Testis (tissue), 3 donors: Measurements from ENCODE around the gene RND1. TPM values are rescaled to one million over a fixed set of nuclear protein-coding genes. Genes with fewer than 3 reads are reported as not detected.

Experiments used
- DNase-seq: peaks from one replicate; pipeline ENCODE4 v3.0.0-alpha.2; 2019
- H3K27ac ChIP-seq, 2 donors: fragments of 200-600 bp; sonication (generic); one replicate each; pipeline ENCODE4 v1.5.1; 2019
- H3K27me3 ChIP-seq: fragments of 200-600 bp; sonication (generic); one replicate; pipeline ENCODE4 v1.5.1; 2019
- H3K36me3 ChIP-seq: fragments of 200-600 bp; sonication (generic); one replicate; pipeline ENCODE4 v1.5.1; 2017; ENCODE audit warnings: low read depth; ENCODE audit errors: missing control alignments
- H3K4me1 ChIP-seq: fragments of 200-600 bp; sonication (generic); one replicate; pipeline ENCODE4 v1.5.1; 2019
- H3K4me3 ChIP-seq, 2 donors: fragments of 200-600 bp; sonication (generic); one replicate each; pipeline ENCODE4 v1.5.1; 2017 to 2019
- H3K9me3 ChIP-seq: fragments of 200-600 bp; sonication (generic); one replicate; pipeline ENCODE4 v1.5.1; 2017
- CTCF ChIP-seq, 3 experiments: fragments of 450-650 bp in 2 of 3; fragments of 200-600 bp in 1 of 3; sonication (generic) in 1 of 3; IDR thresholded peaks; one replicate each; pipeline ENCODE4 v1.5.1; 2016 to 2019; ENCODE audit warnings: antibody characterized with exemption in 3 of 3, mild to moderate bottlenecking in 2 of 3, moderate library complexity in 1 of 3
- POLR2A ChIP-seq: fragments of 450-650 bp; IDR thresholded peaks from one replicate; pipeline ENCODE4 v1.6.1; 2017; ENCODE audit warnings: antibody characterized with exemption, mild to moderate bottlenecking, moderate library complexity
- WGBS, 2 donors: methylation state at CpG; one replicate each; pipeline ENCODE4 v1.1.5; 2018; 5-methylcytosine and 5-hydroxymethylcytosine counted together
- intact Hi-C: fragments of 100-400 bp; cut with DNase I; formaldehyde crosslinking; loops from one replicate; pipeline ENCODE4 v1.15.1; 2023; ENCODE audit warnings: low total_unique reads
- polyA plus RNA-seq: library from polyadenylated mRNA; stranded (reverse); fragments of 350-450 nt; fragmentation: Illumina TruSeq; extraction: RNeasy Lipid Tissue Mini Kit (QIAGEN cat#74804); gene quantifications from one replicate; pipeline ENCODE4 v1.2.3, GENCODE V29; 2014; ENCODE audit warnings: low read depth, low replicate concordance; ENCODE audit not compliant: insufficient read depth
- total RNA-seq, 2 donors: library from RNA; depleted of rRNA; stranded (reverse); fragments of >200 nt; gene quantifications; one replicate each; pipeline ENCODE4 v1.2.3, GENCODE V29; 2016

The RND1 gene
- total and polyA plus RNA-seq, 3 donors from 2014 or later: 0.81 to 1.2 (median 1.1) TPM

GRCh38 chr12:48817873-48818830 is 47.5 kb downstream of the RND1 start, which contains the start of gene CACNB3:
Gene CACNB3 (plus strand): TSS chr12:48818496. CDS start chr12:48818930, 434 bp downstream.
- Histone ChIP-seq H3K27me3 (no peaks in the 10 kb centered on the region), H3K4me1 (peaks cover 6% of the 10 kb centered on the region), H3K4me3 (peak within 1 kb of the TSS; percentile 52 to 78), H3K9me3 (no peaks in the 10 kb centered on the region), H3K27ac (peak within 1 kb of the TSS in 1 of 2 donors; percentile 65), H3K36me3 (no peaks in the 10 kb centered on the region)
- intact Hi-C loops: no loop called here
- TF ChIP-seq POLR2A (no peak), CTCF (IDR thresholded peaks at IDR 0.05) (no peak)
- 1 to 2% methylated on average over 45 to 76 of the region's 79 CpGs for WGBS, 2 donors
- peak; percentile 73 for DNase-seq

GRCh38 chr12:48816143-48816854 is 49.4 kb downstream of the RND1 start:
- H3K27me3 ChIP-seq: no peaks in the 10 kb centered on the region
- H3K4me3 ChIP-seq: no peak overlapping the region
- no peak overlapping the region for H3K27ac ChIP-seq
- WGBS, 2 donors: 78 to 85% methylated on average over 3 of the region's 3 CpGs
- TF ChIP-seq POLR2A (no peak), CTCF (IDR thresholded peaks at IDR 0.05) (no peak)
- peaks cover 20% of the 10 kb centered on the region for H3K4me1 ChIP-seq
- DNase-seq: no peak
- no peaks in the 10 kb centered on the region for H3K36me3 ChIP-seq
- intact Hi-C loops: no loop called here
- H3K9me3 ChIP-seq: no peaks in the 10 kb centered on the region

DNA sequence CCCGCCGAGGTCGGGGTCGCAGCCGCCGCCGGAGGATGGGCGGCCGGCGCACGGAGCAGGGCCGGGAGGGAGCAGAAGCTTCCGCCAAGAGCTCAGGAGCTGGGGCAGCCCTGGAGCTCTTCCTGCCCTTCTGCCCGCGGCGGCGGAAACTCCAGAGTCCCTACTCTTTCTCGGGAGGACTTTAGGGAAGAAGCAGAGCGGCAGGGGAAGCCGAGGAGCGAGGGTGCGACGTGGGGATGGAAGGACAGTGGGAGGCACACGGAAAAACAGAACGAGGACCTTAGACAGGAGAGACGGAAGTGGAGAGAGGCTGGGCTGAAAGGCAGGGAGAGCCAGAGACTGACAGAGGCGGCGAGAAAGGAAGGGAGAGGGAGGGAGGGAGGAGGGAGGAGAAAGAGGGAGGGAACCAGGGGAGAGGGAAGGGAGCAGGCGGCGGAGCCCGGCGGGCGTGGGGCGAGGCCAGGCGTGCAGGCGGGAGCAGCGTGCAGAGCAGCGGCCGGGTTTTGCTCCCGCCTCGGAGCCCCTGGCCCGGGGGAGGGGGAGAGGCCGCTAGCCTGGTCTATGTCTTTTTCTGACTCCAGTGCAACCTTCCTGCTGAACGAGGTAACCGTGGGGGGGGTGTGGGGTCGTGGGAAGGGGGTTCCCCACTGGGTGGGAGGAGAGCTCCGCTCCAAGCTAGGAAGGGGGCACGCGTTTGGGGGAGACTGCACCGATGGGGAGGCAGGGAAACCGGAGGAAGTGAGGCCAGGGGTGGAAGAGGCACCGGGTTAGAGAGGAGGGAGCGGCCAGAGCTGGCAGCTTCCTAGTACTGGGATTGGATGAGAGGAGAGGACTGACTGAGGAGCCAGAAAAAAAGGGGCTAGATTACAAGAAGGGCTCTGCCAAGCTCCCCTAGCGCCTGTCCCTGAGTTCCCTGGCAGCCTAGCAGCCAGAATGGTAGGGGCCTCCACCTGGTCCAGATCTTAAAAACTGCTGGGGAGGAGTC is 50.3 kb downstream of the RND1 start:
- H3K27me3 ChIP-seq: no peaks in the 10 kb centered on the region
- intact Hi-C loops: no loop called here
- TF ChIP-seq POLR2A: no peak
- H3K27ac ChIP-seq: peak overlapping the region; percentile 84 to 90
- peak; percentile 86 for DNase-seq
- 0 to 1% methylated on average over 48 to 54 of the region's 54 CpGs for WGBS, 2 donors
- H3K9me3 ChIP-seq: no peaks in the 10 kb centered on the region
- H3K36me3 ChIP-seq: no peaks in the 10 kb centered on the region
- peaks cover 28% of the 10 kb centered on the region for H3K4me1 ChIP-seq
- peak overlapping the region; percentile 65 to 78 for H3K4me3 ChIP-seq

DNA sequence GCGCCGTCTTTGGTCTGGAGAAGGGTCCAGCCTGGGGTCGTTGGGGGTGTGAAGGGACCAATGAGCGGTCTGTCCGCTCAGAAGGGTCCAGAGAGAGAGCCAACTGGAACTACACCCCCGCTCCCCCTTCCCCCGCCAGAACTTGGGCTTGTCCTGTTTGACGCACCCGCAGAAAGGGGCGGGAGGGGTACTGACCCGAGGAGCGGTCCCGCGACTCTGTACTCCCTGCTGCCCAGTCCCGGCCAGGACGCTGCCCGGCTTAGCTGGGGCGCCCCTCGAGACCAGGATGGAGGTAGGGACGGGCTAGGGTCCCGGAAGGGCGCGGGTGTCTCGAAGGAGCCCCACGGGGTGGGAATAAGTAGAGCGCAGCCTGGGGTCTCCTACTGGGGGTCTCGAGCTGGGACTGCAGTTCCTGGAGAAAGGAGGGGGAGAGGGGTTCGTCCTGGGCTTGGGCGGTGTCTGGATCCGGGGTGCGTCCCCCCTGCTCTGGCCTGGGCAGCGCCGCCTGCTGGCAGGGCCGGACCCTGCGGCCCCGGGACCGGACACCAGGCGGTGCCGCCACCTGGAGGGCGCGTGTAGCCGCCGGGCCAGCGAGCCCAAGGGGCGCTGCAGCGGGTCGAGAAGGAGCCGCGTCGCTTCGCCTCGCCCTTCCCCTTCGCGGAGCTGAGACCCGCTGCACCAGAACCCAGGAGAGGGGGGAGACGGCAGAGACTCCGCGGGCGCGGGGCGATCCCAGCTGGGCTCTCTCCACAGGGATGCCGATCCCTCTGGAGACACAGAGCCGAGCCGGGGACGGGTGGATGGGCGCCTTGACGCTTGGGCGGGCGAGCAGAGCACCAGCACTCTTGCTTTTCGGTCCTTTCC is 51.2 kb downstream of the RND1 start:
- H3K9me3 ChIP-seq: no peaks in the 10 kb centered on the region
- H3K27ac ChIP-seq: peak overlapping the region; percentile 84 to 90
- intact Hi-C loops: no loop called here
- H3K4me3 ChIP-seq: peak overlapping the region; percentile 65 to 78
- peak; percentile 90 to 99 (median 99) for TF ChIP-seq CTCF (IDR thresholded peaks at IDR 0.05)
- TF ChIP-seq POLR2A: no peak
- peaks cover 30% of the 10 kb centered on the region for H3K4me1 ChIP-seq
- H3K27me3 ChIP-seq: no peaks in the 10 kb centered on the region
- no peaks in the 10 kb centered on the region for H3K36me3 ChIP-seq
- DNase-seq: peak; percentile 90
- WGBS, 2 donors: 1 to 2% methylated on average over 11 to 65 of the region's 70 CpGs
